Ishikawa (cell line): Measurements from ENCODE around the gene PCBP3.

Experiments
- EGR1 ChIP-seq: IDR thresholded peaks from 2 replicates; pipeline ENCODE4 v1.6.1; 2012
- EP300 ChIP-seq: IDR thresholded peaks from 2 replicates; pipeline ENCODE4 v1.6.1; 2012; ENCODE audit warnings: borderline replicate concordance
- FOXM1 ChIP-seq: IDR thresholded peaks from 2 replicates; pipeline ENCODE4 v1.6.1; 2012; ENCODE audit warnings: low read depth, borderline replicate concordance
- NFIC ChIP-seq: IDR thresholded peaks from 2 replicates; pipeline ENCODE4 v1.6.1; 2012
- RAD21 ChIP-seq: IDR thresholded peaks from 2 replicates; pipeline ENCODE4 v1.6.1; 2012; ENCODE audit warnings: low read depth
- TAF1 ChIP-seq: IDR thresholded peaks from 2 replicates; pipeline ENCODE4 v1.6.1; 2012; ENCODE audit warnings: low read depth, mild to moderate bottlenecking
- TEAD4 ChIP-seq: IDR thresholded peaks from 2 replicates; pipeline ENCODE4 v1.6.1; 2012
- YY1 ChIP-seq: IDR thresholded peaks from 2 replicates; pipeline ENCODE4 v1.6.1; 2012; ENCODE audit warnings: low read depth
- ZBTB7A ChIP-seq: IDR thresholded peaks from 2 replicates; pipeline ENCODE4 v1.6.1; 2012; ENCODE audit warnings: low read depth
- TF ChIP-seq, protein P1 (sequence below): IDR thresholded peaks from 2 replicates; pipeline ENCODE4 v1.6.1; 2012; ENCODE audit warnings: low read depth, mild to moderate bottlenecking
- TF ChIP-seq, protein P2 (sequence below): IDR thresholded peaks from 2 replicates; pipeline ENCODE4 v1.6.1; 2012
- TF ChIP-seq, protein P3 (sequence below): IDR thresholded peaks from 2 replicates; pipeline ENCODE4 v1.6.1; 2012

GRCh38 chr21:45868086-45868485 lies 224.6 kb downstream of the PCBP3 start:
- TF ChIP-seq TEAD4 (no peak), RAD21 (no peak), TAF1 (no peak), EP300 (no peak), NFIC (no peak), YY1 (no peak), EGR1 (no peak), FOXM1 (no peak), ZBTB7A (no peak)
- TF ChIP-seq, protein P1, sequence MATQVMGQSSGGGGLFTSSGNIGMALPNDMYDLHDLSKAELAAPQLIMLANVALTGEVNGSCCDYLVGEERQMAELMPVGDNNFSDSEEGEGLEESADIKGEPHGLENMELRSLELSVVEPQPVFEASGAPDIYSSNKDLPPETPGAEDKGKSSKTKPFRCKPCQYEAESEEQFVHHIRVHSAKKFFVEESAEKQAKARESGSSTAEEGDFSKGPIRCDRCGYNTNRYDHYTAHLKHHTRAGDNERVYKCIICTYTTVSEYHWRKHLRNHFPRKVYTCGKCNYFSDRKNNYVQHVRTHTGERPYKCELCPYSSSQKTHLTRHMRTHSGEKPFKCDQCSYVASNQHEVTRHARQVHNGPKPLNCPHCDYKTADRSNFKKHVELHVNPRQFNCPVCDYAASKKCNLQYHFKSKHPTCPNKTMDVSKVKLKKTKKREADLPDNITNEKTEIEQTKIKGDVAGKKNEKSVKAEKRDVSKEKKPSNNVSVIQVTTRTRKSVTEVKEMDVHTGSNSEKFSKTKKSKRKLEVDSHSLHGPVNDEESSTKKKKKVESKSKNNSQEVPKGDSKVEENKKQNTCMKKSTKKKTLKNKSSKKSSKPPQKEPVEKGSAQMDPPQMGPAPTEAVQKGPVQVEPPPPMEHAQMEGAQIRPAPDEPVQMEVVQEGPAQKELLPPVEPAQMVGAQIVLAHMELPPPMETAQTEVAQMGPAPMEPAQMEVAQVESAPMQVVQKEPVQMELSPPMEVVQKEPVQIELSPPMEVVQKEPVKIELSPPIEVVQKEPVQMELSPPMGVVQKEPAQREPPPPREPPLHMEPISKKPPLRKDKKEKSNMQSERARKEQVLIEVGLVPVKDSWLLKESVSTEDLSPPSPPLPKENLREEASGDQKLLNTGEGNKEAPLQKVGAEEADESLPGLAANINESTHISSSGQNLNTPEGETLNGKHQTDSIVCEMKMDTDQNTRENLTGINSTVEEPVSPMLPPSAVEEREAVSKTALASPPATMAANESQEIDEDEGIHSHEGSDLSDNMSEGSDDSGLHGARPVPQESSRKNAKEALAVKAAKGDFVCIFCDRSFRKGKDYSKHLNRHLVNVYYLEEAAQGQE: no peak
- TF ChIP-seq, protein P2, sequence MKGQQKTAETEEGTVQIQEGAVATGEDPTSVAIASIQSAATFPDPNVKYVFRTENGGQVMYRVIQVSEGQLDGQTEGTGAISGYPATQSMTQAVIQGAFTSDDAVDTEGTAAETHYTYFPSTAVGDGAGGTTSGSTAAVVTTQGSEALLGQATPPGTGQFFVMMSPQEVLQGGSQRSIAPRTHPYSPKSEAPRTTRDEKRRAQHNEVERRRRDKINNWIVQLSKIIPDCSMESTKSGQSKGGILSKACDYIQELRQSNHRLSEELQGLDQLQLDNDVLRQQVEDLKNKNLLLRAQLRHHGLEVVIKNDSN: no peak
- TF ChIP-seq, protein P3, sequence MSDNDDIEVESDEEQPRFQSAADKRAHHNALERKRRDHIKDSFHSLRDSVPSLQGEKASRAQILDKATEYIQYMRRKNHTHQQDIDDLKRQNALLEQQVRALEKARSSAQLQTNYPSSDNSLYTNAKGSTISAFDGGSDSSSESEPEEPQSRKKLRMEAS: no peak
